ENCODE measurements around the gene SMARCE1. TPM values are rescaled to one million over a fixed set of nuclear protein-coding genes. Genes with fewer than 3 reads are reported as not detected.
"Not testable (repeated sequence)": the region's sequence is repeated elsewhere in the genome, so short reads cannot be mapped to it uniquely, and the experiment has no call there.

SMARCE1 gene
- total RNA-seq, 1 donor from 2014 or later, result 140 TPM

DNA sequence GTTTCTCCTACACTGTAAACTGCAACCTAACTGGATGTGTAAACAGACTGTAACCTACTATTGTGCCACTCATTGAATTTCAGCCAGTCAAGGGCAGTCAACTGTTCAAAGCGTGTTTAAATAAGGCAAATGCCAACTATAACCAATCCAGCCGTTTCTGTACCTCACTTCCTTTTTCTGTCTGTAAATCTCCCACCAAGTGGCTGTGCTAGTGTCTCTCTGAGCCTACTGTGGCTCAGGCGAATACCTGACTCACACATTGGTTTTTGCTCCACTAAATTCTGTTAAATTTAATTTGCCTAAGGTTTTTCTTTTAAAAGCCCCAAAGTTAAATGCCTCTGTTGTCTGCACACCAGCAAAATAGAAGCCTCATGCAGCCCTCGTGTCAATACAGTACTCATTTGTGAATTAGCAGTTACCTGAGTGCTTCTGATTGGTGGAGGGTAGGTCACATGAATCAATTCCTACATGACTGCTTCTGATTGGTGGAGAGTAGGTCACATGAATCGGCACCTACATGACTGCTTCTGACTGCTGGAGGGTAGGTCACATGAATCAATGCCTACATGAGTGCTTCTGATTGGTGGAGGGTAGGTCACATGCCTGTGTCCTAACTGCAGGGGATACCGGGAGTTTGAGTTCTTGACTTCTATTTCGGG, 51.2 kb downstream of the SMARCE1 start:
- Mint-ChIP-seq H3K9me3 (peaks cover 5% of the 10 kb centered on the region), H3K4me3 (peak overlapping the region; percentile 78), H3K27me3 (no peaks in the 10 kb centered on the region), H3K27ac (peak overlapping the region; percentile 92), H3K4me1 (peaks cover 79% of the 10 kb centered on the region), H3K36me3 (ENCODE audit: low read depth) (peaks cover 2% of the 10 kb centered on the region)
- TF ChIP-seq, protein P1, sequence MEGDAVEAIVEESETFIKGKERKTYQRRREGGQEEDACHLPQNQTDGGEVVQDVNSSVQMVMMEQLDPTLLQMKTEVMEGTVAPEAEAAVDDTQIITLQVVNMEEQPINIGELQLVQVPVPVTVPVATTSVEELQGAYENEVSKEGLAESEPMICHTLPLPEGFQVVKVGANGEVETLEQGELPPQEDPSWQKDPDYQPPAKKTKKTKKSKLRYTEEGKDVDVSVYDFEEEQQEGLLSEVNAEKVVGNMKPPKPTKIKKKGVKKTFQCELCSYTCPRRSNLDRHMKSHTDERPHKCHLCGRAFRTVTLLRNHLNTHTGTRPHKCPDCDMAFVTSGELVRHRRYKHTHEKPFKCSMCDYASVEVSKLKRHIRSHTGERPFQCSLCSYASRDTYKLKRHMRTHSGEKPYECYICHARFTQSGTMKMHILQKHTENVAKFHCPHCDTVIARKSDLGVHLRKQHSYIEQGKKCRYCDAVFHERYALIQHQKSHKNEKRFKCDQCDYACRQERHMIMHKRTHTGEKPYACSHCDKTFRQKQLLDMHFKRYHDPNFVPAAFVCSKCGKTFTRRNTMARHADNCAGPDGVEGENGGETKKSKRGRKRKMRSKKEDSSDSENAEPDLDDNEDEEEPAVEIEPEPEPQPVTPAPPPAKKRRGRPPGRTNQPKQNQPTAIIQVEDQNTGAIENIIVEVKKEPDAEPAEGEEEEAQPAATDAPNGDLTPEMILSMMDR (IDR thresholded peaks at IDR 0.05), result no peak
- DNase-seq, result no peak
- ATAC-seq (ENCODE audit: low read depth), result peak; percentile 56
- intact Hi-C loops (cut with micrococcal nuclease), result loop anchor here (1.0 kb wide), 1 partner anchor 19 kb away; no protein-coding TSS in a partner anchor
- CTCF ChIA-PET, result interaction anchor here (0.7 to 2.8 kb wide), 4 partner anchors 8 to 36 kb away, joined by 3 to 15 read pairs (median 8); no protein-coding TSS in a partner anchor
- POLR2A ChIA-PET, result interaction anchor here (0.5 to 5.9 kb wide), 14 partner anchors 14 to 51 kb away, joined by 3 to 381 read pairs (median 4); partner anchors contain the start of genes CCR7 and SMARCE1

DNA sequence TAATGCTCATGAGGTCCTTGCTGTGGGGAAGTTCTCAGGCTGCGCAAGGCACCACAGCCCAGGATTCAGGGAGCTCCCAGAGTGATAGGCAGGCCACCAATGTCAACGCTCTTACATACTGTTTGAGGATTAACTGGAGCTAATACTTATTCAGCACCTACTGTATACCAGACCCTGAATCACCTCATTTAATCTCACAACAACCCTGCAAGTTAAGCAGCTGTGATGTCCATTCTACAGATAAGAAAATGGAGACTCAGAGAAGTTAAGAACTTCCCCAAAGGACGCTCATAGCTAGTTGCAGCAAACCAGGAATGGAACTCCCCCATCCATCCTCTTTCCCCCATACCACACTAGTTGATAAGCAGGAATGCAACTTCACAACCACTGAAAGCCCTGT, 56.9 kb downstream of the SMARCE1 start:
- no peak overlapping the region for H3K27ac Mint-ChIP-seq
- CTCF ChIA-PET, result interaction anchor here (1.0 to 1.2 kb wide), 2 partner anchors 25 to 30 kb away, joined by 3 to 4 read pairs; no protein-coding TSS in a partner anchor
- TF ChIP-seq, protein P1 (IDR thresholded peaks at IDR 0.05), result no peak
- peaks cover 13% of the 10 kb centered on the region for H3K9me3 Mint-ChIP-seq
- H3K27me3 Mint-ChIP-seq, result no peaks in the 10 kb centered on the region
- peaks cover 4% of the 10 kb centered on the region for H3K36me3 Mint-ChIP-seq (ENCODE audit: low read depth)
- ATAC-seq (ENCODE audit: low read depth) (no peak), DNase-seq (no peak)
- peaks cover 71% of the 10 kb centered on the region for H3K4me1 Mint-ChIP-seq
- intact Hi-C loops (cut with micrococcal nuclease), result no loop called here
- POLR2A ChIA-PET, result interaction anchor here (0.9 to 2.8 kb wide), 9 partner anchors 8 to 34 kb away, joined by 3 to 17 read pairs (median 7); partner anchors contain the start of gene CCR7
- no peak overlapping the region for H3K4me3 Mint-ChIP-seq

DNA sequence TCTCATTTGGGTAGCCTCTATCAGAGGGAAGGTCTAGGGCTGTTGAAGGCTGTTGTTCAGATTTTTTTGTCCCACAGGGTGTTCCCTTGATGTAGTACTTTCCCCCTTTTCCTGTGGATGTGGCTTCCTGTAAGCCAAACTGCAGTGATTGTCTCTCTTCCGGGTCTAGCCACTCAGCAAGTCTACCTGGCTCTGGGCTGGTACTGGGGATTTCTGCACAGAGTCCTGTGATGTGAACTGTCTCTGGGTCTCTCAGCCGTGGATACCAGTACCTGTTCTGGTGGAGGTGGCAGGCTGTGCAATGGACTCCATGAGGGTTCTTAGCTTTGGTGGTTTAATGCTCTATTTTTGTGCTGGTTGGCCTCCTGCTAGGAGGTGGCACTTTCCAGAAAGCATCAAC, 59.1 kb downstream of the SMARCE1 start:
- ATAC-seq (ENCODE audit: low read depth) (no peak), DNase-seq (no peak)
- H3K27ac Mint-ChIP-seq, result no peak overlapping the region
- TF ChIP-seq, protein P1 (IDR thresholded peaks at IDR 0.05), result no peak
- no peaks in the 10 kb centered on the region for H3K27me3 Mint-ChIP-seq
- H3K9me3 Mint-ChIP-seq, result peaks cover 21% of the 10 kb centered on the region
- no peak overlapping the region for H3K4me3 Mint-ChIP-seq
- intact Hi-C loops (cut with micrococcal nuclease), result no loop called here
- CTCF ChIA-PET, result interaction anchor here (1.2 kb wide), 1 partner anchor 11 kb away, joined by 4 read pairs; no protein-coding TSS in a partner anchor
- peaks cover 17% of the 10 kb centered on the region for H3K36me3 Mint-ChIP-seq (ENCODE audit: low read depth)
- peaks cover 72% of the 10 kb centered on the region for H3K4me1 Mint-ChIP-seq
- POLR2A ChIA-PET, result interaction anchor here (0.8 to 2.4 kb wide), 6 partner anchors 10 to 37 kb away, joined by 3 to 11 read pairs (median 4); partner anchors contain the start of gene CCR7

DNA sequence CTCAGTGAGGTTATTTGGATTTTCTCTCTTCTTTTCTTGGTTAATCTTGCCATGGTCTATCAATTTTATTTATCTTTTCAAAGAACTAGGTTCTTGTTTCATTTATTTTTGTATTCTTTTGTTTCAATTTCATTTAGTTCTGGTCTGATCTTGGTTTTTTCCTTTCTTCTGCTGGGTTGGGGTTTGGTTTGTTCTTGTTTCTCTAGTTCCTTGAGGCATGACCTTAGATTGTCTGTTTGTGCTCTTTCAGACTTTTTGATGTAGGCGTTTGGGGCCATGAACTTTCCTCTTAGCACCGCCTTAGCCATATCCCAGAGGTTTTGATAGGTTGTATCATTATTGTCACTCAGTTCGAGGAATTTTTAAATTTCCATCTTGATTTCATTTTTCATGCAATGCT, 61.4 kb downstream of the SMARCE1 start:
- intact Hi-C loops (cut with micrococcal nuclease); H3K27me3 Mint-ChIP-seq; DNase-seq; ATAC-seq (ENCODE audit: low read depth): not testable (repeated sequence)
- Mint-ChIP-seq H3K4me3 (peak overlapping the region; percentile 33), H3K36me3 (ENCODE audit: low read depth) (peaks cover 17% of the 10 kb centered on the region), H3K4me1 (peaks cover 91% of the 10 kb centered on the region), H3K9me3 (peaks cover 22% of the 10 kb centered on the region), H3K27ac (peak overlapping the region; percentile 87)
- ChIA-PET CTCF (interaction anchor here (1.8 to 2.5 kb wide), 2 partner anchors 26 to 29 kb away, joined by 6 read pairs; no protein-coding TSS in a partner anchor), POLR2A (interaction anchor here (1.0 to 1.8 kb wide), 3 partner anchors 24 to 29 kb away, joined by 3 to 10 read pairs (median 4); no protein-coding TSS in a partner anchor)

DNA sequence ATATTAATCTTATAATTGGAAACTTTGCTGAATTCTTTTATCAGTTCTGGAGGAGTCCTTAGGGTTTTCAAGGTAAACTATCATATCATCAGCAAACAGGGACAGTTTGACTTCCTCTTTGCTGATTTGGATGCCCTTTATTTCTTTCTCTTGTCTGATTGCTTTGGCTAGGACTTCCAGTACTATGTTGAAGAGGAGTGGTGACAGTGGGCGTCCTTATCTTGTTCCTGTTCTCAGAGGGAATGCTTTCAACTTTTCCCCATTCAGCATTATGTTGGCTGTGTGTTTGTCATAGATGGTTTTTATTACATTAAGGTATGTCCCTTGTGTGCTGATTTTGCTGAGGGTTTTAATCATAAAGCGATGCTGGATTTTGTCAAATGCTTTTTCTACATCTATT, 62.7 kb downstream of the SMARCE1 start:
- H3K27me3 Mint-ChIP-seq; ATAC-seq (ENCODE audit: low read depth); intact Hi-C loops (cut with micrococcal nuclease); DNase-seq: not testable (repeated sequence)
- CTCF ChIA-PET, result interaction anchor here (1.3 to 1.8 kb wide), 2 partner anchors 23 to 30 kb away, joined by 3 to 6 read pairs; no protein-coding TSS in a partner anchor
- Mint-ChIP-seq H3K4me3 (peak overlapping the region; percentile 15), H3K4me1 (peaks cover 90% of the 10 kb centered on the region), H3K9me3 (peaks cover 22% of the 10 kb centered on the region), H3K36me3 (ENCODE audit: low read depth) (peaks cover 17% of the 10 kb centered on the region), H3K27ac (peak overlapping the region; percentile 87)
- POLR2A ChIA-PET, result interaction anchor here (1.2 to 1.6 kb wide), 3 partner anchors 14 to 30 kb away, joined by 5 read pairs; no protein-coding TSS in a partner anchor
